Mucosa of descending colon (tissue), 3 donors: ENCODE measurements around the gene MEG3. TPM values are rescaled to one million over a fixed set of nuclear protein-coding genes. Genes with fewer than 3 reads are reported as not detected.

ENCODE experiments used
- ATAC-seq: fragments of 200-7000 bp; cut with Tn5 transposase; one replicate; pipeline ENCODE4 v1.9.1; 2020; ENCODE audit warnings: mild to moderate bottlenecking, moderate library complexity
- DNase-seq, 3 donors: peaks; one replicate each; pipeline ENCODE4 v3.0.0-alpha.2; 2020
- H3K36me3 ChIP-seq: fragments of 200-600 bp; one replicate; pipeline ENCODE4 v1.8.0; 2021; ENCODE audit warnings: low read depth, mild to moderate bottlenecking
- H3K4me1 ChIP-seq: fragments of 200-600 bp; one replicate; pipeline ENCODE4 v1.8.0; 2021; ENCODE audit warnings: low read depth, mild to moderate bottlenecking
- H3K4me3 ChIP-seq: fragments of 200-600 bp; one replicate; pipeline ENCODE4 v1.8.0; 2021; ENCODE audit warnings: mild to moderate bottlenecking
- H3K9me3 ChIP-seq: fragments of 200-600 bp; one replicate; pipeline ENCODE4 v1.8.0; 2021; ENCODE audit warnings: mild to moderate bottlenecking
- intact Hi-C, 2 donors: fragments of 100-400 bp; cut with DNase I in 1 of 2; cut with micrococcal nuclease in 1 of 2; formaldehyde crosslinking; loops; one replicate each; pipeline versions ENCODE4 v1.11.0 to v1.11.1; 2022; cut with DNase I, micrococcal nuclease
- total RNA-seq, 3 donors: library from RNA; stranded (reverse); fragmentation: NEBNext Ultra II Directional in 2 of 3; extraction: Animal tissue kit (Norgen Biotek cat#: 25700) in 2 of 3; gene quantifications; one replicate each; pipeline versions ENCODE4 v1.2.1 to v1.2.4, GENCODE V29; 2021 to 2023
- TF ChIP-seq, protein P1 (sequence below): fragments of 200-600 bp; IDR thresholded peaks from one replicate; pipeline ENCODE4 v1.8.0; 2022; ENCODE audit warnings: antibody characterized with exemption, mild to moderate bottlenecking
- donor health status: DM: no; HTN: no; CAD: no; lungs with moderate emphysema.
- donor health status: DM: no; HTN: no; CAD: no.
- donor health status: DM: no; HTN: yes; CAD: no.

Gene MEG3
- total RNA-seq, 3 donors from 2014 or later: 13.8 to 32.2 (median 16.4) TPM

DNA sequence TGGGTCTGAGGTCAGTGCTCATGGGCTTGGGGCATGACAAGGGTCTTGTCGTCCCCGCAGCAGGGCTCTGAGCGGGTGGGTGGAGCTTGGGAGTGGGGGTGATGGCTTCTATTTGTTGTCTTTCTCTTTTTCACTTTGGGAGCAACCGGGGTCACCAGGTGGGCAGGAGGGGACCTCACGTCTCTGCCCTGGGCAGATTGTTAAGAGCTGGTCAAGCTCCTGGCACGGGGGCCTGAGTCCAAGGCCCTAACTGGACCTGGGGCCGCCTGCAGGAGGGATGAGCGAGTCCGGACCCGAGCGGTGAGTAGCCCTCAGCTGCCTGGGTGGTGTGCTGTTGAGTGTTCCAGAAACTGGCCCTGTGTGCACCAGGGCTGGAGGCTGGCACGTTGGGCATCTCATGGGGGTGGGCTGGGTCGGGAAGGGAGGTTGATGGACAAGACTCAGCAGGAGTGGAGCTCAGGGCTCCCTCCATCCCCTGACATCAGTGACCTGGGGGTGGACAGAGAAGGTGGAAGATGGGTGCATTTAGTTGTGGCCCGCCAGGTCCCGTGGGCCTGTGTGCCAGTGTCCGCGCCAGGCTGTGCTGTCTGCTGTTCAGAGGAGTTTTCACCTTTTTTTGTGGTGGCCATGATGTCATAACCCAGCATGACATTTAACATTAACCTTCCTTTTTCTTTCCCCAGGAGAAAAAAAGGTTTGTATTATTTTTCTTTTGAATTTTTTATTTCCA lies 50.1 kb downstream of the MEG3 start:
- DNase-seq (peak in 1 of 3 donors; percentile 21), ATAC-seq (no peak)
- no peak overlapping the region for H3K4me3 ChIP-seq
- no peaks in the 10 kb centered on the region for H3K36me3 ChIP-seq
- no peaks in the 10 kb centered on the region for H3K4me1 ChIP-seq
- intact Hi-C loops: no loop called here
- TF ChIP-seq, protein P1, sequence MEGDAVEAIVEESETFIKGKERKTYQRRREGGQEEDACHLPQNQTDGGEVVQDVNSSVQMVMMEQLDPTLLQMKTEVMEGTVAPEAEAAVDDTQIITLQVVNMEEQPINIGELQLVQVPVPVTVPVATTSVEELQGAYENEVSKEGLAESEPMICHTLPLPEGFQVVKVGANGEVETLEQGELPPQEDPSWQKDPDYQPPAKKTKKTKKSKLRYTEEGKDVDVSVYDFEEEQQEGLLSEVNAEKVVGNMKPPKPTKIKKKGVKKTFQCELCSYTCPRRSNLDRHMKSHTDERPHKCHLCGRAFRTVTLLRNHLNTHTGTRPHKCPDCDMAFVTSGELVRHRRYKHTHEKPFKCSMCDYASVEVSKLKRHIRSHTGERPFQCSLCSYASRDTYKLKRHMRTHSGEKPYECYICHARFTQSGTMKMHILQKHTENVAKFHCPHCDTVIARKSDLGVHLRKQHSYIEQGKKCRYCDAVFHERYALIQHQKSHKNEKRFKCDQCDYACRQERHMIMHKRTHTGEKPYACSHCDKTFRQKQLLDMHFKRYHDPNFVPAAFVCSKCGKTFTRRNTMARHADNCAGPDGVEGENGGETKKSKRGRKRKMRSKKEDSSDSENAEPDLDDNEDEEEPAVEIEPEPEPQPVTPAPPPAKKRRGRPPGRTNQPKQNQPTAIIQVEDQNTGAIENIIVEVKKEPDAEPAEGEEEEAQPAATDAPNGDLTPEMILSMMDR: no peak
- no peaks in the 10 kb centered on the region for H3K9me3 ChIP-seq

GRCh38 chr14:100878271-100879146 lies 52.6 kb downstream of the MEG3 start:
- H3K36me3 ChIP-seq: no peaks in the 10 kb centered on the region
- ATAC-seq (no peak), DNase-seq (peak in 1 of 3 donors; percentile 19)
- no peaks in the 10 kb centered on the region for H3K9me3 ChIP-seq
- H3K4me1 ChIP-seq: no peaks in the 10 kb centered on the region
- intact Hi-C loops: no loop called here
- H3K4me3 ChIP-seq: no peak overlapping the region
- TF ChIP-seq, protein P1: no peak

DNA sequence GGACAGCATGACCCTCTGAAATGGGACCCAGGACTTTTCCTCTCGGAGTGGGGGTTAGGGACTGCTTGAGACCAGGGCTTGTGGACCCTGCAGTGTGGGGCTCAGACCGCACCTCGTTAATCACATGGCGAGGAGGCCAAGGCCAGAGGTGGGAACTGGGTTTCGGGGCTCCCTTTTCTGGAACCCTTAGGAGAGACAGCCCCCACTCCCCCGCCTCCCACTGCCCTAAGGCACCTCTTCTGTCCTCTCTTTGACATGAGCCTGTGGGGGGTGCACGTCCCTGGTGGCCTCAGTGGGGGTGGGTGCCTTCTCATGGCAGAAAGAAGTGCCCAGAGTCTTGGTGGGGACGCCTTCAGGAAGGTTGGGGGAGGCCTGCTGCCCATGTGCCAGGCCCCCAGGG lies 53.3 kb downstream of the MEG3 start:
- Histone ChIP-seq H3K4me3 (no peak overlapping the region), H3K4me1 (no peaks in the 10 kb centered on the region), H3K36me3 (no peaks in the 10 kb centered on the region), H3K9me3 (no peaks in the 10 kb centered on the region)
- intact Hi-C loops: no loop called here
- TF ChIP-seq, protein P1: no peak
- peak in 1 of 3 donors; percentile 33 for DNase-seq
- ATAC-seq: no peak

DNA sequence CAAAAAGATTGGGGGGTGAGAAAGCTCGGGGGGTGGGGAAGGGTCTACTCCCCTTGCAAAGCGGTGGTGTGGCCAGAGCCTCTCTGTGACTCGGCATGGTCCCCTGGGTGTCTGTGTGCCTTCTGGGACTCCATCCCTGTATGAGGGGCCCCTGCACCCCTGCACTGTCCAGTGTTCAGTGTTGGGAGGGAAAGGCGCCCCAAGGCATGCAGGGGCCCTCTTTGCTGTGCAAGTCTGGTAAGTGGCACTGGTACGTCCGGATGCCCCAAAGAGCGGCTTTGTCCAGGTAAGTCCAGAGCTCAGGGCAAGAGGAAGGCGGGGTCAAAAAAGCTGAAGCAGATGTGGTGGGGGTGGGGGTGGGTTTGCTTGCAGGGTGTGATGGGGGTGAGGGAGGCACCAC lies 53.9 kb downstream of the MEG3 start:
- no peaks in the 10 kb centered on the region for H3K36me3 ChIP-seq
- ATAC-seq (no peak), DNase-seq (peak in 1 of 3 donors; percentile 27)
- no peak overlapping the region for H3K4me3 ChIP-seq
- TF ChIP-seq, protein P1: no peak
- H3K4me1 ChIP-seq: no peaks in the 10 kb centered on the region
- no peaks in the 10 kb centered on the region for H3K9me3 ChIP-seq
- intact Hi-C loops: no loop called here

- Histone ChIP-seq H3K4me1 (no peaks in the 10 kb centered on the region), H3K36me3 (no peaks in the 10 kb centered on the region), H3K9me3 (no peaks in the 10 kb centered on the region), H3K4me3 (no peak overlapping the region)
- peak in 1 of 3 donors; percentile 34 for DNase-seq
- peak; percentile 37 for ATAC-seq
- intact Hi-C loops: no loop called here
- TF ChIP-seq, protein P1: no peak
Measured at GRCh38 chr14:100880271-100881101, 54.6 kb downstream of the MEG3 start.
